ENCODE measurements around the gene MACF1.

DNA sequence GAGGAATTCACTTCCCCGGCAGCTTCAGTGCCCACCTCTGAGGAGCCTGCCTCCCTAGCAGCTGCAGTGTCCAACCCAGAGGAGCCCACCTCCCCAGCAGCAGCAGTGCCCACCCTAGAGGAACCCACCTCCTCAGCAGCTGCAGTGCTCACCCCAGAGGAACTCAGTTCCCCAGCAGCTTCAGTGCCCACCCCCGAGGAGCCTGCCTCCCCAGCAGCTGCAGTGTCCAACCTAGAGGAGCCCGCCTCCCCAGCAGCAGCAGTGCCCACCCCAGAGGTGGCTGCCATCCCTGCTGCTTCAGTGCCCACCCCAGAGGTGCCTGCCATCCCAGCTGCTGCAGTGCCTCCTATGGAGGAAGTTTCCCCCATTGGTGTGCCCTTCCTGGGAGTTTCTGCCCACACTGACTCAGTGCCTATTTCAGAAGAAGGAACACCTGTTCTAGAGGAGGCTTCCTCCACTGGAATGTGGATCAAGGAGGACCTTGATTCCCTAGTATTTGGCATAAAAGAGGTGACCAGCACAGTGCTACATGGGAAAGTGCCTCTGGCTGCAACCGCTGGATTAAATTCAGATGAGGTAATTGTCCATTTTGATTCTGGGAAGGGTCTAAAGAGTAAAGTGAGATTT is 209.5 kb downstream of the MACF1 start:
- no peak for TF ChIP-seq TARDBP (IDR thresholded peaks at IDR 0.05)
- TF ChIP-seq NFRKB (IDR thresholded peaks at IDR 0.05) = no peak
- TF ChIP-seq FOXK2 (IDR thresholded peaks at IDR 0.05) = no peak
- TF ChIP-seq ARNT (IDR thresholded peaks at IDR 0.05) = no peak
- no peak for TF ChIP-seq SP1 (IDR thresholded peaks at IDR 0.05)
- TF ChIP-seq L3MBTL2 (conservative IDR thresholded peaks at IDR 0.05) = no peak
- TF ChIP-seq, protein P1, sequence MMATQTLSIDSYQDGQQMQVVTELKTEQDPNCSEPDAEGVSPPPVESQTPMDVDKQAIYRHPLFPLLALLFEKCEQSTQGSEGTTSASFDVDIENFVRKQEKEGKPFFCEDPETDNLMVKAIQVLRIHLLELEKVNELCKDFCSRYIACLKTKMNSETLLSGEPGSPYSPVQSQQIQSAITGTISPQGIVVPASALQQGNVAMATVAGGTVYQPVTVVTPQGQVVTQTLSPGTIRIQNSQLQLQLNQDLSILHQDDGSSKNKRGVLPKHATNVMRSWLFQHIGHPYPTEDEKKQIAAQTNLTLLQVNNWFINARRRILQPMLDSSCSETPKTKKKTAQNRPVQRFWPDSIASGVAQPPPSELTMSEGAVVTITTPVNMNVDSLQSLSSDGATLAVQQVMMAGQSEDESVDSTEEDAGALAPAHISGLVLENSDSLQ (IDR thresholded peaks at IDR 0.05) = no peak
- TF ChIP-seq BHLHE40 (IDR thresholded peaks at IDR 0.05; ENCODE audit: borderline replicate concordance) = no peak
- no peak for TF ChIP-seq SUZ12 (IDR thresholded peaks at IDR 0.05)
- TF ChIP-seq ELF4 (IDR thresholded peaks at IDR 0.05) = no peak
- TF ChIP-seq FOXM1 (IDR thresholded peaks at IDR 0.05; ENCODE audit: borderline replicate concordance) = no peak
- TF ChIP-seq ZNF384 (IDR thresholded peaks at IDR 0.05) = no peak
- TF ChIP-seq HDGF (IDR thresholded peaks at IDR 0.05; ENCODE audit: borderline replicate concordance) = no peak

Measured in HEK293T (cell line).